WTC11 (cell line): ENCODE results near the gene A1BG. TPM values are rescaled to one million over a fixed set of nuclear protein-coding genes. Genes with fewer than 3 reads are reported as not detected.

Source experiments
- ATAC-seq: fragments of 200-7000 bp; cut with Tn5 transposase; 2 replicates; pipeline ENCODE4 v1.10.0; 2021; ENCODE audit warnings: mild to moderate bottlenecking, moderate library complexity
- CTCF ChIA-PET: fragments of 300-600 bp; sonication (Branson Sonifier 250); formaldehyde crosslinking; loops from one replicate; lab custom pipeline; 2021; ENCODE audit warnings: antibody characterized with exemption; lab: Charles Lee
- POLR2A ChIA-PET: fragments of 350-600 bp; sonication (Branson Sonifier 250); formaldehyde crosslinking; loops from one replicate; lab custom pipeline; 2021; ENCODE audit warnings: antibody characterized with exemption; lab: Charles Lee
- DNase-seq: peaks from one replicate; pipeline ENCODE4 v3.0.0; 2021; ENCODE audit warnings: low spot score
- H3K27ac Mint-ChIP-seq: 2 replicates; pipeline ENCODE4 v1.8.0; 2021; ENCODE audit warnings: mixed read lengths
- H3K27me3 Mint-ChIP-seq: 2 replicates; pipeline ENCODE4 v1.8.0; 2021; ENCODE audit warnings: low read depth, mild to moderate bottlenecking, moderate library complexity, mixed read lengths
- H3K36me3 Mint-ChIP-seq: 2 replicates; pipeline ENCODE4 v1.8.0; 2021; ENCODE audit warnings: mixed read lengths
- H3K4me1 Mint-ChIP-seq: 2 replicates; pipeline ENCODE4 v1.8.0; 2022; ENCODE audit warnings: mixed read lengths
- H3K4me3 Mint-ChIP-seq: 2 replicates; pipeline ENCODE4 v1.8.0; 2021; ENCODE audit warnings: mild to moderate bottlenecking, moderate library complexity, mixed read lengths
- H3K9me3 Mint-ChIP-seq: 2 replicates; pipeline ENCODE4 v1.8.0; 2021; ENCODE audit warnings: mixed read lengths
- CREM ChIP-seq: sonication (generic); formaldehyde crosslinking; IDR thresholded peaks from 2 replicates; pipeline ENCODE4 v1.8.1; 2022; ENCODE audit warnings: mild to moderate bottlenecking, missing genetic modification reagents, moderate library complexity
- FOXJ3 ChIP-seq: sonication (generic); formaldehyde crosslinking; IDR thresholded peaks from 2 replicates; pipeline ENCODE4 v1.9.0; 2021; ENCODE audit warnings: missing genetic modification reagents, mild to moderate bottlenecking, borderline replicate concordance
- GABPB1 ChIP-seq: sonication (generic); formaldehyde crosslinking; IDR thresholded peaks from 2 replicates; pipeline ENCODE4 v1.8.1; 2023; ENCODE audit warnings: mild to moderate bottlenecking, missing genetic modification reagents
- IRF1 ChIP-seq: sonication (generic); formaldehyde crosslinking; IDR thresholded peaks from 2 replicates; pipeline ENCODE4 v1.8.0; 2023; ENCODE audit warnings: missing genetic modification reagents
- JAZF1 ChIP-seq: fragments of 250-450 bp; sonication (Bioruptor Pico); IDR thresholded peaks from 2 replicates; pipeline ENCODE4 v1.9.0; 2021; ENCODE audit warnings: moderate library complexity, mild to moderate bottlenecking, inconsistent platforms
- JUN ChIP-seq: sonication (generic); formaldehyde crosslinking; IDR thresholded peaks from 2 replicates; pipeline ENCODE4 v1.8.0; 2023; ENCODE audit warnings: mild to moderate bottlenecking, missing genetic modification reagents
- KAT7 ChIP-seq: sonication (generic); formaldehyde crosslinking; IDR thresholded peaks from 2 replicates; pipeline ENCODE4 v1.8.1; 2023; ENCODE audit warnings: missing genetic modification reagents, mild to moderate bottlenecking, borderline replicate concordance
- MXD4 ChIP-seq: fragments of 250-450 bp; sonication (Bioruptor Pico); IDR thresholded peaks from 2 replicates; pipeline ENCODE4 v1.8.0; 2021; ENCODE audit warnings: mild to moderate bottlenecking, moderate library complexity, borderline replicate concordance
- NFATC4 ChIP-seq: fragments of 250-450 bp; sonication (Bioruptor Pico); IDR thresholded peaks from 2 replicates; pipeline ENCODE4 v1.9.0; 2021; ENCODE audit warnings: mild to moderate bottlenecking
- NFE2L1 ChIP-seq: sonication (generic); formaldehyde crosslinking; IDR thresholded peaks from 2 replicates; pipeline ENCODE4 v1.8.1; 2023; ENCODE audit warnings: missing genetic modification reagents
- NR3C1 ChIP-seq: sonication (generic); formaldehyde crosslinking; conservative IDR thresholded peaks from 2 replicates; pipeline ENCODE4 v1.8.1; 2023; ENCODE audit warnings: low read depth, mild to moderate bottlenecking, missing genetic modification reagents
- OVOL2 ChIP-seq: fragments of 250-450 bp; sonication (Bioruptor Pico); IDR thresholded peaks from 2 replicates; pipeline ENCODE4 v1.9.0; 2021; ENCODE audit warnings: mild to moderate bottlenecking, borderline replicate concordance
- RELA ChIP-seq: sonication (generic); formaldehyde crosslinking; IDR thresholded peaks from 2 replicates; pipeline ENCODE4 v1.8.1; 2022; ENCODE audit warnings: missing genetic modification reagents, mild to moderate bottlenecking, borderline replicate concordance
- SMAD3 ChIP-seq: sonication (generic); formaldehyde crosslinking; IDR thresholded peaks from 2 replicates; pipeline ENCODE4 v1.8.0; 2022; ENCODE audit warnings: missing genetic modification reagents, mild to moderate bottlenecking, borderline replicate concordance
- TEAD4 ChIP-seq: sonication (generic); formaldehyde crosslinking; IDR thresholded peaks from 2 replicates; pipeline ENCODE4 v1.8.0; 2022; ENCODE audit warnings: mild to moderate bottlenecking, missing genetic modification reagents
- TP53 ChIP-seq: sonication (generic); formaldehyde crosslinking; IDR thresholded peaks from 2 replicates; pipeline ENCODE4 v1.8.1; 2023; ENCODE audit warnings: mild to moderate bottlenecking, missing genetic modification reagents
- ZNF219 ChIP-seq: sonication (generic); formaldehyde crosslinking; IDR thresholded peaks from 2 replicates; pipeline ENCODE4 v1.8.0; 2023; ENCODE audit warnings: missing genetic modification reagents, mild to moderate bottlenecking, borderline replicate concordance
- ZNF512 ChIP-seq: sonication (generic); formaldehyde crosslinking; IDR thresholded peaks from 2 replicates; pipeline ENCODE4 v1.8.1; 2022; ENCODE audit warnings: missing genetic modification reagents, borderline replicate concordance
- total RNA-seq: library from RNA; stranded (reverse); gene quantifications from 3 replicates; pipeline ENCODE4 v1.2.3, GENCODE V29; 2021
- TF ChIP-seq, protein P1 (sequence below): fragments of 250-450 bp; sonication (Bioruptor Pico); IDR thresholded peaks from 2 replicates; pipeline ENCODE4 v1.9.0; 2021; ENCODE audit warnings: mild to moderate bottlenecking
- TF ChIP-seq, protein P2 (sequence below): sonication (generic); formaldehyde crosslinking; IDR thresholded peaks from 2 replicates; pipeline ENCODE4 v1.8.0; 2022; ENCODE audit warnings: missing genetic modification reagents
- TF ChIP-seq, protein P3 (sequence below): fragments of 250-450 bp; sonication (Bioruptor Pico); IDR thresholded peaks from 2 replicates; pipeline ENCODE4 v1.9.0; 2021; ENCODE audit warnings: moderate library complexity, mild to moderate bottlenecking, inconsistent platforms, borderline replicate concordance
- TF ChIP-seq, protein P4 (sequence below): sonication (generic); formaldehyde crosslinking; IDR thresholded peaks from 2 replicates; pipeline ENCODE4 v1.8.1; 2023; ENCODE audit warnings: mild to moderate bottlenecking, missing genetic modification reagents
- TF ChIP-seq, protein P5 (sequence below): sonication (generic); formaldehyde crosslinking; IDR thresholded peaks from 2 replicates; pipeline ENCODE4 v1.8.1; 2022; ENCODE audit warnings: mild to moderate bottlenecking, moderate library complexity, missing genetic modification reagents
- TF ChIP-seq, protein P6 (sequence below): fragments of 250-450 bp; sonication (Bioruptor Pico); IDR thresholded peaks from 2 replicates; pipeline ENCODE4 v1.9.0; 2021; ENCODE audit warnings: mild to moderate bottlenecking

The A1BG gene
- total RNA-seq, 1 experiment from 2014 or later = 24.3 TPM

- ATAC-seq (peak; percentile 96), DNase-seq (peak; percentile 67)
- no peak overlapping the region for H3K27ac Mint-ChIP-seq
- peak overlapping the region; percentile 93 for H3K4me3 Mint-ChIP-seq
- peaks cover 3% of the 10 kb centered on the region; the same call in 1 of the 2 replicates for H3K4me1 Mint-ChIP-seq
- no peaks in the 10 kb centered on the region; the same call in 1 of the 2 replicates for H3K9me3 Mint-ChIP-seq
- peaks cover 57% of the 10 kb centered on the region for H3K27me3 Mint-ChIP-seq
- no peaks in the 10 kb centered on the region for H3K36me3 Mint-ChIP-seq
- POLR2A ChIA-PET = interaction anchor here (2.9 kb wide), 1 partner anchor 16 kb away, joined by 25 read pairs; the partner anchor contains the start of gene ZNF497
- CTCF ChIA-PET = interaction anchor here (0.6 to 3.2 kb wide), 10 partner anchors 8 to 167 kb away, joined by 3 to 22 read pairs (median 5); partner anchors contain the start of genes ZNF497, ZNF8 and ZSCAN22
- TF ChIP-seq, protein P1, sequence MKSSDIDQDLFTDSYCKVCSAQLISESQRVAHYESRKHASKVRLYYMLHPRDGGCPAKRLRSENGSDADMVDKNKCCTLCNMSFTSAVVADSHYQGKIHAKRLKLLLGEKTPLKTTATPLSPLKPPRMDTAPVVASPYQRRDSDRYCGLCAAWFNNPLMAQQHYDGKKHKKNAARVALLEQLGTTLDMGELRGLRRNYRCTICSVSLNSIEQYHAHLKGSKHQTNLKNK (CRISPR knock-in tag) = no peak
- TF ChIP-seq, protein P2, sequence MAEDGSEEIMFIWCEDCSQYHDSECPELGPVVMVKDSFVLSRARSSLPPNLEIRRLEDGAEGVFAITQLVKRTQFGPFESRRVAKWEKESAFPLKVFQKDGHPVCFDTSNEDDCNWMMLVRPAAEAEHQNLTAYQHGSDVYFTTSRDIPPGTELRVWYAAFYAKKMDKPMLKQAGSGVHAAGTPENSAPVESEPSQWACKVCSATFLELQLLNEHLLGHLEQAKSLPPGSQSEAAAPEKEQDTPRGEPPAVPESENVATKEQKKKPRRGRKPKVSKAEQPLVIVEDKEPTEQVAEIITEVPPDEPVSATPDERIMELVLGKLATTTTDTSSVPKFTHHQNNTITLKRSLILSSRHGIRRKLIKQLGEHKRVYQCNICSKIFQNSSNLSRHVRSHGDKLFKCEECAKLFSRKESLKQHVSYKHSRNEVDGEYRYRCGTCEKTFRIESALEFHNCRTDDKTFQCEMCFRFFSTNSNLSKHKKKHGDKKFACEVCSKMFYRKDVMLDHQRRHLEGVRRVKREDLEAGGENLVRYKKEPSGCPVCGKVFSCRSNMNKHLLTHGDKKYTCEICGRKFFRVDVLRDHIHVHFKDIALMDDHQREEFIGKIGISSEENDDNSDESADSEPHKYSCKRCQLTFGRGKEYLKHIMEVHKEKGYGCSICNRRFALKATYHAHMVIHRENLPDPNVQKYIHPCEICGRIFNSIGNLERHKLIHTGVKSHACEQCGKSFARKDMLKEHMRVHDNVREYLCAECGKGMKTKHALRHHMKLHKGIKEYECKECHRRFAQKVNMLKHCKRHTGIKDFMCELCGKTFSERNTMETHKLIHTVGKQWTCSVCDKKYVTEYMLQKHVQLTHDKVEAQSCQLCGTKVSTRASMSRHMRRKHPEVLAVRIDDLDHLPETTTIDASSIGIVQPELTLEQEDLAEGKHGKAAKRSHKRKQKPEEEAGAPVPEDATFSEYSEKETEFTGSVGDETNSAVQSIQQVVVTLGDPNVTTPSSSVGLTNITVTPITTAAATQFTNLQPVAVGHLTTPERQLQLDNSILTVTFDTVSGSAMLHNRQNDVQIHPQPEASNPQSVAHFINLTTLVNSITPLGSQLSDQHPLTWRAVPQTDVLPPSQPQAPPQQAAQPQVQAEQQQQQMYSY = no peak
- TF ChIP-seq FOXJ3 (CRISPR knock-in tag) (no peak), NR3C1 (CRISPR knock-in tag) (no peak), ZNF512 (CRISPR knock-in tag) (no peak), TP53 (peak; percentile 52; the same call in 1 of the 2 replicates), KAT7 (CRISPR knock-in tag) (no peak), IRF1 (CRISPR knock-in tag) (no peak), SMAD3 (CRISPR knock-in tag) (no peak), JAZF1 (no peak), JUN (CRISPR knock-in tag) (peak; percentile 47; the same call in 1 of the 2 replicates), CREM (peak; percentile 34; the same call in 1 of the 2 replicates), MXD4 (CRISPR knock-in tag) (no peak), NFATC4 (CRISPR knock-in tag) (no peak), OVOL2 (CRISPR knock-in tag) (no peak), RELA (CRISPR knock-in tag) (no peak), ZNF219 (no peak), TEAD4 (CRISPR knock-in tag) (no peak), GABPB1 (CRISPR knock-in tag) (no peak), NFE2L1 (CRISPR knock-in tag) (no peak)
- TF ChIP-seq, protein P3, sequence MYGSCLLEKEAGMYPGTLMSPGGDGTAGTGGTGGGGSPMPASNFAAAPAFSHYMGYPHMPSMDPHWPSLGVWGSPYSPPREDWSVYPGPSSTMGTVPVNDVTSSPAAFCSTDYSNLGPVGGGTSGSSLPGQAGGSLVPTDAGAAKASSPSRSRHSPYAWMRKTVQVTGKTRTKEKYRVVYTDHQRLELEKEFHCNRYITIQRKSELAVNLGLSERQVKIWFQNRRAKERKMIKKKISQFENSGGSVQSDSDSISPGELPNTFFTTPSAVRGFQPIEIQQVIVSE (CRISPR knock-in tag) = no peak
- TF ChIP-seq, protein P4, sequence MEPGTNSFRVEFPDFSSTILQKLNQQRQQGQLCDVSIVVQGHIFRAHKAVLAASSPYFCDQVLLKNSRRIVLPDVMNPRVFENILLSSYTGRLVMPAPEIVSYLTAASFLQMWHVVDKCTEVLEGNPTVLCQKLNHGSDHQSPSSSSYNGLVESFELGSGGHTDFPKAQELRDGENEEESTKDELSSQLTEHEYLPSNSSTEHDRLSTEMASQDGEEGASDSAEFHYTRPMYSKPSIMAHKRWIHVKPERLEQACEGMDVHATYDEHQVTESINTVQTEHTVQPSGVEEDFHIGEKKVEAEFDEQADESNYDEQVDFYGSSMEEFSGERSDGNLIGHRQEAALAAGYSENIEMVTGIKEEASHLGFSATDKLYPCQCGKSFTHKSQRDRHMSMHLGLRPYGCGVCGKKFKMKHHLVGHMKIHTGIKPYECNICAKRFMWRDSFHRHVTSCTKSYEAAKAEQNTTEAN = peak; percentile 71; the same call in 1 of the 2 replicates
- TF ChIP-seq, protein P5, sequence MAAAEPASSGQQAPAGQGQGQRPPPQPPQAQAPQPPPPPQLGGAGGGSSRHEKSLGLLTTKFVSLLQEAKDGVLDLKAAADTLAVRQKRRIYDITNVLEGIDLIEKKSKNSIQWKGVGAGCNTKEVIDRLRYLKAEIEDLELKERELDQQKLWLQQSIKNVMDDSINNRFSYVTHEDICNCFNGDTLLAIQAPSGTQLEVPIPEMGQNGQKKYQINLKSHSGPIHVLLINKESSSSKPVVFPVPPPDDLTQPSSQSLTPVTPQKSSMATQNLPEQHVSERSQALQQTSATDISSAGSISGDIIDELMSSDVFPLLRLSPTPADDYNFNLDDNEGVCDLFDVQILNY = peak; percentile 38; the same call in 1 of the 2 replicates
- TF ChIP-seq, protein P6, sequence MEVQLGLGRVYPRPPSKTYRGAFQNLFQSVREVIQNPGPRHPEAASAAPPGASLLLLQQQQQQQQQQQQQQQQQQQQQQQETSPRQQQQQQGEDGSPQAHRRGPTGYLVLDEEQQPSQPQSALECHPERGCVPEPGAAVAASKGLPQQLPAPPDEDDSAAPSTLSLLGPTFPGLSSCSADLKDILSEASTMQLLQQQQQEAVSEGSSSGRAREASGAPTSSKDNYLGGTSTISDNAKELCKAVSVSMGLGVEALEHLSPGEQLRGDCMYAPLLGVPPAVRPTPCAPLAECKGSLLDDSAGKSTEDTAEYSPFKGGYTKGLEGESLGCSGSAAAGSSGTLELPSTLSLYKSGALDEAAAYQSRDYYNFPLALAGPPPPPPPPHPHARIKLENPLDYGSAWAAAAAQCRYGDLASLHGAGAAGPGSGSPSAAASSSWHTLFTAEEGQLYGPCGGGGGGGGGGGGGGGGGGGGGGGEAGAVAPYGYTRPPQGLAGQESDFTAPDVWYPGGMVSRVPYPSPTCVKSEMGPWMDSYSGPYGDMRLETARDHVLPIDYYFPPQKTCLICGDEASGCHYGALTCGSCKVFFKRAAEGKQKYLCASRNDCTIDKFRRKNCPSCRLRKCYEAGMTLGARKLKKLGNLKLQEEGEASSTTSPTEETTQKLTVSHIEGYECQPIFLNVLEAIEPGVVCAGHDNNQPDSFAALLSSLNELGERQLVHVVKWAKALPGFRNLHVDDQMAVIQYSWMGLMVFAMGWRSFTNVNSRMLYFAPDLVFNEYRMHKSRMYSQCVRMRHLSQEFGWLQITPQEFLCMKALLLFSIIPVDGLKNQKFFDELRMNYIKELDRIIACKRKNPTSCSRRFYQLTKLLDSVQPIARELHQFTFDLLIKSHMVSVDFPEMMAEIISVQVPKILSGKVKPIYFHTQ (CRISPR knock-in tag) = no peak
Observed at GRCh38 chr19:58346961-58347929, 6.0 kb downstream of the A1BG start.
